ENCODE data around the gene SEC24C.

SEC24C gene

DNA sequence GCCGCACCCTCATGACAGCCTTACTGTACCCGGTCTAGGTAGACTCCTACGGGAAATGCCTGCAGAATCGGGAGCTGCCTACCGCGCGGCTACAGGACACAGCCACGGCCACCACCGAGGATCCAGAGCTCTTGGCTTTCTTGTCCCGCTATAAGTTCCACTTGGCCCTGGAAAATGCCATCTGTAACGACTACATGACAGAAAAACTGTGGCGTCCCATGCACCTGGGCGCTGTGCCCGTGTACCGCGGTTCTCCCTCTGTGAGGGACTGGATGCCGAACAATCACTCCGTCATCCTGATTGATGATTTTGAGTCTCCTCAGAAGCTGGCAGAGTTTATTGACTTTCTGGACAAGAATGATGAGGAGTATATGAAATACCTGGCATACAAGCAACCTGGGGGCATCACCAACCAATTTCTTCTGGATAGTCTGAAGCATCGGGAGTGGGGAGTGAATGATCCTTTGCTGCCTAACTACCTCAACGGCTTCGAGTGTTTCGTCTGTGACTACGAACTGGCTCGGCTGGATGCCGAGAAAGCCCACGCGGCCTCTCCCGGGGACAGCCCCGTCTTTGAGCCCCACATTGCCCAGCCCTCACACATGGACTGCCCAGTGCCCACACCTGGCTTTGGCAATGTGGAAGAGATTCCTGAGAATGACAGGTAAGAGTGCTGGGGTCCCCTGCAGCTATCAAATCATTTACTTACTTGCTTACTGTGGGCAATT is 29.1 kb downstream of the SEC24C start:
- TF ChIP-seq CTCF (IDR thresholded peaks at IDR 0.05; ENCODE audit: insufficient read depth, missing control alignments) = no peak
- DNase-seq (ENCODE audit: insufficient read length, low spot score) (no peak), FAIRE-seq (no peak)

DNA sequence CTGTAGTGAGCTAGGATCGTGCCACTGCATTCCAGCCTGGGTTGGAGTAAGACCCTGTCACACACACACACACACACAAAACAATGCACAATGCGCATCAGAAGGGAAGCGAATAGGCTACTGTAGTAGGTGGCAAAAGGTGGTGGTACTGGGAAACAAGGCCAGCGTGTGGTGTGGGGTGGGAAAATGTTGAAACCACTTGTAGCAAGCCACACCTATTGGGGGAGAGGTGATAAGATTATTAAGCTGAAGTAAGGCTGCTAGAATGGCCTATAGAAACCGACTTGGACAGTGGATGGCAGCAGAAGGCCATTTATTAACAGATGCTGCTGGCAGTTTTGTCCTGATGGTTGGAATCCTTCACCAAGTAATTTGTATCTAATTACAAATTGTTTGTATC is 30.5 kb downstream of the SEC24C start:
- DNase-seq (ENCODE audit: insufficient read length, low spot score) = no peak
- peak; percentile 47 for TF ChIP-seq CTCF (IDR thresholded peaks at IDR 0.05; ENCODE audit: insufficient read depth, missing control alignments)

GRCh38 chr10:73779018-73779417 is 34.8 kb downstream of the SEC24C start:
- no peak for FAIRE-seq
- TF ChIP-seq CTCF (IDR thresholded peaks at IDR 0.05; ENCODE audit: insufficient read depth, missing control alignments) = no peak
- no peak for DNase-seq (ENCODE audit: insufficient read length, low spot score)

More for the DNA sequence above, 30.5 kb downstream of the SEC24C start:
- FAIRE-seq = no peak

DNA sequence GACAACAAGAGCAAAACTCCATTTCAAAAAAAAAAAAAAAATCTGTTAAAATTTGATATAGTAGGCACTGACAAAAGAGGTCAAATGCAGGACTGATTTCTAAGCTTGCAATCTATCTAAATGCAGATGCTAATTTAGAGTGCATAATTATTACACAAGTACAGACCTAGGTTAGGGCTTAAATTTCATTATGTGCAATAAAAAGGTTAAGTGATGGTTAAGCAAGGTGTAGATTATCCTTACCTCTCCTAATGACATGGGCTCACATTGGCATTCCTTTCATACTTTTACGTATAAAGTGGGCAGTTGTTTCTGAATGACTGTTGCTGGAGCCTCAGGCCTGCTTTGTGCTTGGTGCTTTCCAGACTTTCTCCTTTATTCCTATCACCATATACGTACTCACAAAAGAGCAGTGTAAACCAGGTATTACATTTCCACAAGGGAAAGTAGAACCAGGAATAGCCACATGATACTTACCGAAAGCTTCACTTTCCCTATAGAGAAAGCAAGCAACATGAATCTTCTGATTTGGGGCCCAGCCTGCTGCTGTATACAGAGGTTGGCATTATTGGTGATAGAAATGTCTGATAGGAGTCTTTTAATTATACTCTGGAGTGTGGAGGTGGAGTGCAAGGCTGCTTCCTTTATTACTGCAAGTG is 35.5 kb downstream of the SEC24C start:
- FAIRE-seq (no peak), DNase-seq (ENCODE audit: insufficient read length, low spot score) (no peak)
- no peak for TF ChIP-seq CTCF (IDR thresholded peaks at IDR 0.05; ENCODE audit: insufficient read depth, missing control alignments)

DNA sequence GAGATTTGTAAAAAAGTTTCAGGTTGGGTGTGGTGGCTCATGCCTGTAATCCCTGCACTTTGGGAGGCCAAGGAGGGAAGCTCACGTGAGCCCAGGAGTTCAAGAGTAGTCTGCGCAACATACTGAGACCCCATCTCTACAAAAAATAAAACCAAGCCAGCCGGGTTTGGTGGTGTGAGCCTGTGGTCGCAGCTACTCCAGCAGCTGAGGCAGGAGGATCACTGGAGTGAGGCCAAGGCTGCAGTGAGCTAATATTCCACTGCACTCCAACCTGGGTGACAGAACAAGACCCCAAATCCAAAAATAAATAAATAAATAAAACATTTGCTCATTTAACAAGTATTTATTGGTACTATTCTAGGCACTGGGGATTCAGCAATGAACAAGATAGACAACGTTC is 36.1 kb downstream of the SEC24C start:
- no peak for FAIRE-seq
- DNase-seq (ENCODE audit: insufficient read length, low spot score) = no peak
- TF ChIP-seq CTCF (IDR thresholded peaks at IDR 0.05; ENCODE audit: insufficient read depth, missing control alignments) = no peak

- no peak for TF ChIP-seq CTCF (IDR thresholded peaks at IDR 0.05; ENCODE audit: insufficient read depth, missing control alignments)
- no peak for FAIRE-seq
- DNase-seq (ENCODE audit: insufficient read length, low spot score) = no peak
These were observed 36.8 kb downstream of the SEC24C start for GRCh38 chr10:73780966-73781365.

- no peak for TF ChIP-seq CTCF (IDR thresholded peaks at IDR 0.05; ENCODE audit: insufficient read depth, missing control alignments)
- no peak for FAIRE-seq
- no peak for DNase-seq (ENCODE audit: insufficient read length, low spot score)
These were observed 37.3 kb downstream of the SEC24C start for GRCh38 chr10:73781548-73781878.
